Measurements from ENCODE around the gene GPX7.

GPX7 gene

DNA sequence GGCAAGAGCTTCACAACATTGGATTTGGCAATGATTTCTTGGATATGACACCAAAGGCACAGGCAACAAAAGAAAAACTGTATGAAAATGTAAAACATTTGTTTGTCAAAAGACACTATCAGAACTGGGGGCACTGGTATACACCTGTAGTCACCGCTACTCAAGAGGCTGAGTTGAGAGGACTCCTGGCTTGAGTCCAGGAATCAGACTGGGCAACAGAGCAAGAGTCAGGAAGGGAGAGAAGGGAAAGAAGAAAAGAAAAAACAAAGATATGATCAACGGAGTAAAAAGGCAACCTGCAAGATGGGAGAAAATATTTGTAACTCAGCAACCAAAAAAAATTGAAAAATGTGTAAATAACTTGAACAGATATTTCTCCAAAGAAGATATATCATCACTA lies 43.2 kb upstream of the GPX7 start:
- H3K27ac ChIP-seq = no peak overlapping the region
- TF ChIP-seq, protein P1, sequence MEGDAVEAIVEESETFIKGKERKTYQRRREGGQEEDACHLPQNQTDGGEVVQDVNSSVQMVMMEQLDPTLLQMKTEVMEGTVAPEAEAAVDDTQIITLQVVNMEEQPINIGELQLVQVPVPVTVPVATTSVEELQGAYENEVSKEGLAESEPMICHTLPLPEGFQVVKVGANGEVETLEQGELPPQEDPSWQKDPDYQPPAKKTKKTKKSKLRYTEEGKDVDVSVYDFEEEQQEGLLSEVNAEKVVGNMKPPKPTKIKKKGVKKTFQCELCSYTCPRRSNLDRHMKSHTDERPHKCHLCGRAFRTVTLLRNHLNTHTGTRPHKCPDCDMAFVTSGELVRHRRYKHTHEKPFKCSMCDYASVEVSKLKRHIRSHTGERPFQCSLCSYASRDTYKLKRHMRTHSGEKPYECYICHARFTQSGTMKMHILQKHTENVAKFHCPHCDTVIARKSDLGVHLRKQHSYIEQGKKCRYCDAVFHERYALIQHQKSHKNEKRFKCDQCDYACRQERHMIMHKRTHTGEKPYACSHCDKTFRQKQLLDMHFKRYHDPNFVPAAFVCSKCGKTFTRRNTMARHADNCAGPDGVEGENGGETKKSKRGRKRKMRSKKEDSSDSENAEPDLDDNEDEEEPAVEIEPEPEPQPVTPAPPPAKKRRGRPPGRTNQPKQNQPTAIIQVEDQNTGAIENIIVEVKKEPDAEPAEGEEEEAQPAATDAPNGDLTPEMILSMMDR (IDR thresholded peaks at IDR 0.05) = no peak
- TF ChIP-seq ZFX (IDR thresholded peaks at IDR 0.05; ENCODE audit: borderline replicate concordance) = no peak

DNA sequence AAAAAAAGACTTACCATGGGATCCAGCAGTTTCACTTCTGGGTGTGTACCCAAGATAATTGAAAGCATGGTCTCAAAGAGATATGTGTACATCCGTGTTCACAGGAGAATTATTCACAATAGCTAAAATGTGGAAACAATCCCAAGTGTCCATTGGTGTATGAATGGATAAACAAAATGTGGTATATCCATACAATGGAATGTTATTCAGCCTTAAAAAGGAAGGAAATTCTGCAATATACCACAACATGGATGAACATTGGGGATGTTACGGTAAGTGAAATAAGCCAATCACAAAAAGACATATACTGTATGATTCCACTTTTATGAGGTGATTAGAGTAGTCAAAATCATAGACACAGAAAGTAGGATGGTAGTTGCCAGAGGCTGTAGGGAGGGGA lies 42.3 kb upstream of the GPX7 start:
- no peak overlapping the region for H3K27ac ChIP-seq
- TF ChIP-seq, protein P1 (IDR thresholded peaks at IDR 0.05) = no peak
- TF ChIP-seq ZFX (IDR thresholded peaks at IDR 0.05; ENCODE audit: borderline replicate concordance) = no peak

DNA sequence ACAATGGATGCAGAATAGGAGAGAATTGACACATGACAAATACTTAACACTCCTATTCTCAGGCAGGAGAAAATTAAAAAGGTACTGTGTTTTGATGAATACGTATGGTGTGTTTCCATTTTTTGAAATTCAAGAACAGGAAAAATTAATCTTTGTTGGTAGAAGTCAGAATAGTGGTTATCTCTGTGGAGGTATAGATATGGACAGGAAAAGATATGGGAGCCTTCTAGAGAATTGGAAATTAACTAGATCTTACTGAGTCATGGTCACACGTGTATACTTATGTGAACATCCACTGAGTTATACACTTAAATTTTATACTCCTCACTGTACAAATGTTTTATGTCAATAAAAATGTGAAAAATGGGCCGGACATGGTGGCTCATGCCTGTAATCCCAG lies 39.4 kb upstream of the GPX7 start:
- no peak for TF ChIP-seq ZFX (IDR thresholded peaks at IDR 0.05; ENCODE audit: borderline replicate concordance)
- TF ChIP-seq, protein P1 (IDR thresholded peaks at IDR 0.05) = no peak

DNA sequence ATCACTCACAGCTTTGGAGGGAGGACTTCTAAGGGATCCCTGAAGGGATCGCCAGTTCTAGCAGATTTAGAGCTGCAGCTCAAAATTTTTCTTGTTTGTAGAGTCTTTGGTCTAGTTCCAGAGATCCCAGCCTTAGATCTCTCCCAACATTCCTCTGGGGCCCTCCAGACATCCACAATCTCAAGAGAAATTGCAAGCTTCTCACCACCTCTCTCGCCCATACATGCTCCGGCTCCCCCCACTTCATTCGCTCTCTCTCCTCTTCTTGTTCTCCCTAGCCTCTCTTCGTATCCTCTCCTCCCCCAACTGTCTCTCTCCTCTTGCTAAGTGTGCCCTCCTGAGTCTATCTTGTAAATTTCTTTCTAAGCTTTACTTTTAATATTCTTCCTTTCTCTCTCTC lies 34.2 kb upstream of the GPX7 start:
- no peak overlapping the region for H3K27ac ChIP-seq
- TF ChIP-seq, protein P1 (IDR thresholded peaks at IDR 0.05) = no peak
- TF ChIP-seq ZFX (IDR thresholded peaks at IDR 0.05; ENCODE audit: borderline replicate concordance) = no peak

More for the DNA sequence above, 39.4 kb upstream of the GPX7 start:
- no peak overlapping the region for H3K27ac ChIP-seq

DNA sequence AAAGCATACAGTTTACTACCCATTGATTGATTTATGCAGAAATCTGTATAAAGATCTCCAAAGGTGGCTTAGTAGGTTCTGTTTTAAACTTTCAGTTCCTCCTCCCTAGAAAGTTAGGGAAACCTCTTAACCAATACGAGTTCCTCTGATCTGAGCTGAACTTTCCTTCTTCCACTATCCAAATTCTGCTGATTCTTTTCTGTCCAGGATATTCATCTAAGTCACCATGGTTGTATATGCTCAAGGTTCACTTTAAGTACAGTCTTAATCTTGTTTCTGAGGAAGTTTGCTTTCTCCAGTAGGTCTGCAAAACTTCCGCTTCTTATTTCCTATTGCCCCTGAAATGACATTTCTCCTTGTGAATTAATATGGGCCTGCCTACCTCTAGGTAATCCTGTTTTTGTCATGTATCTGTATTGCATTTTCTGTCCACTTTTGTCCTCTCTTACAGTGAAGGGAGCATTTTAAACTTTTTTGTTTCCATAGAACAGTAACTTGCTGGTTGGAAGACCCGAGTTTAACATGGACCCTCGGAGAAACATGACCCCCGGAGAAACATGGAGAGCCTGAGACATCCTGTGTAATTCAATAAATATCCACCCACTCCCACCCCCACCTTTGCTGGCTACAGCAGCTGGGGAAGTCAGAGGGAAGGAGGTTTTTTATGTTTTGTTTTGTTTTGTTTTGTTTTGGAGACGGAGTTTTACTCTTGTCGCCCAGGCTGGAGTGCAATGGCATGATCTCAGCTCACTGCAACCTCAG lies 32.5 kb upstream of the GPX7 start:
- no peak overlapping the region for H3K27ac ChIP-seq
- no peak for TF ChIP-seq ZFX (IDR thresholded peaks at IDR 0.05; ENCODE audit: borderline replicate concordance)
- TF ChIP-seq, protein P1 (IDR thresholded peaks at IDR 0.05) = no peak

DNA sequence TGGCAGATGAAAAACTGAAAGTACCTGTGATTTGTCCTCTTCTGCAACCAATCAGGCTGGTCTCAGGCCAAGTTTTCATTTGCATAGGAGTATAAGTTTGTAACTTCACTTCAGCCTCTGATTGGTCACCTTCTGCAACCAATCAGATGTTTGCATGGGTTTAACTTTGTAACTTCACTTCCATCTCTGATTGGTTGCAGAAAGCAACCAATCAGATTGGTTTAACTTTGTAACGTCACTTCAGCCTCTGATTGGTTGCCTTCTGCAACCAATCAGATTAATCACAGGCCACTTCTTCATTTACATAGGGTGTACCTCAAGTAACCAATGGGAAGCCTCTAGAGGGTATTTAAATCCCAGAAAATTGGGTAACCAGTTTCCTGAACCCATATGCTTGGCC lies 30.4 kb upstream of the GPX7 start:
- H3K27ac ChIP-seq = no peak overlapping the region
- TF ChIP-seq, protein P1 (IDR thresholded peaks at IDR 0.05) = no peak
- no peak for TF ChIP-seq ZFX (IDR thresholded peaks at IDR 0.05; ENCODE audit: borderline replicate concordance)

DNA sequence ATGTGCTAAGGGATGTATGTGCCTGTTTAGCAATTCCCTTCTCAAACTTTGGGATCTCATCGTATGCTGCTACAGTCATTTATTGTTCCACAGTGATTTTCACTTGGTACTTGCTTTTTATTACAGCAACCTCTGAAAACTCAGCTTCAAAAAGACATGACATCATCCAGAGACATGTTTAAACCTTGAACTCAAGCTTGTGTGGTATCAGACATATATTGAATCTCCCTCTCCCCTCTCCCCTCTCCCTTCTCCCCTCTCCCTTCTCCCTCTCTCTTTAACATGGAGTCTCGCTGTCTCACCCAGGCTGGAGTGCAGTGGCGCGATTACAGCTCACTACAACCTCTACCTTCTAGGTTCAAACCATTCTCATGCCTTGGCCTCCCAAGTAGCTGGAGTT lies 29.8 kb upstream of the GPX7 start:
- TF ChIP-seq ZFX (IDR thresholded peaks at IDR 0.05; ENCODE audit: borderline replicate concordance) = no peak
- TF ChIP-seq, protein P1 (IDR thresholded peaks at IDR 0.05) = no peak
- no peak overlapping the region for H3K27ac ChIP-seq
